ENCODE data around the gene NAA80.

NAA80 gene

GRCh38 chr3:50270422-50271224 is 28.6 kb downstream of the NAA80 start:
- no peaks in the 10 kb centered on the region for H3K9me2 ChIP-seq (replicated peaks; ENCODE audit: control insufficient read depth, low read length)
- H3K36me3 ChIP-seq (ENCODE audit: control insufficient read depth, low read length): no peaks in the 10 kb centered on the region
- peaks cover 13% of the 10 kb centered on the region for H3K4me1 ChIP-seq (ENCODE audit: control insufficient read depth, low read length)
- no peak overlapping the region for H3K4me3 ChIP-seq (ENCODE audit: low read length)
- no peaks in the 10 kb centered on the region for H3K79me2 ChIP-seq (ENCODE audit: control insufficient read depth, low read length)
- no peak overlapping the region for H3K4me2 ChIP-seq (ENCODE audit: low read length)
- H3K27ac ChIP-seq (ENCODE audit: low read depth, low read length): no peak overlapping the region
- H3K27me3 ChIP-seq (ENCODE audit: control insufficient read depth, low read length): peaks cover 62% of the 10 kb centered on the region
- no peaks in the 10 kb centered on the region for H3F3A ChIP-seq (ENCODE audit: control insufficient read depth, insufficient read depth)
- no peaks in the 10 kb centered on the region for H4K20me1 ChIP-seq (ENCODE audit: control insufficient read depth, insufficient read depth, low read depth, low read length)
- no peaks in the 10 kb centered on the region for H3K9me3 ChIP-seq (ENCODE audit: control insufficient read depth, insufficient read depth, low read length)
- TF ChIP-seq CTCF (IDR thresholded peaks at IDR 0.05; ENCODE audit: low read depth, low read length, poor library complexity, severe bottlenecking): no peak
- no peak for TF ChIP-seq EZH2phosphoT487 (IDR thresholded peaks at IDR 0.05; ENCODE audit: borderline replicate concordance, low read length)

- Histone ChIP-seq H3F3A (ENCODE audit: control insufficient read depth, insufficient read depth) (no peaks in the 10 kb centered on the region), H3K79me2 (ENCODE audit: control insufficient read depth, low read length) (no peaks in the 10 kb centered on the region), H3K4me3 (ENCODE audit: low read length) (no peak overlapping the region), H3K4me1 (ENCODE audit: control insufficient read depth, low read length) (peaks cover 13% of the 10 kb centered on the region), H4K20me1 (ENCODE audit: control insufficient read depth, insufficient read depth, low read depth, low read length) (no peaks in the 10 kb centered on the region), H3K27ac (ENCODE audit: low read depth, low read length) (no peak overlapping the region), H3K4me2 (ENCODE audit: low read length) (no peak overlapping the region), H3K27me3 (ENCODE audit: control insufficient read depth, low read length) (peaks cover 55% of the 10 kb centered on the region), H3K9me3 (ENCODE audit: control insufficient read depth, insufficient read depth, low read length) (no peaks in the 10 kb centered on the region), H3K36me3 (ENCODE audit: control insufficient read depth, low read length) (no peaks in the 10 kb centered on the region), H3K9me2 (replicated peaks; ENCODE audit: control insufficient read depth, low read length) (no peaks in the 10 kb centered on the region)
- TF ChIP-seq EZH2phosphoT487 (IDR thresholded peaks at IDR 0.05; ENCODE audit: borderline replicate concordance, low read length): no peak
- TF ChIP-seq CTCF (IDR thresholded peaks at IDR 0.05; ENCODE audit: low read depth, low read length, poor library complexity, severe bottlenecking): no peak
Observed at GRCh38 chr3:50269977-50270413, 29.2 kb downstream of the NAA80 start.

DNA sequence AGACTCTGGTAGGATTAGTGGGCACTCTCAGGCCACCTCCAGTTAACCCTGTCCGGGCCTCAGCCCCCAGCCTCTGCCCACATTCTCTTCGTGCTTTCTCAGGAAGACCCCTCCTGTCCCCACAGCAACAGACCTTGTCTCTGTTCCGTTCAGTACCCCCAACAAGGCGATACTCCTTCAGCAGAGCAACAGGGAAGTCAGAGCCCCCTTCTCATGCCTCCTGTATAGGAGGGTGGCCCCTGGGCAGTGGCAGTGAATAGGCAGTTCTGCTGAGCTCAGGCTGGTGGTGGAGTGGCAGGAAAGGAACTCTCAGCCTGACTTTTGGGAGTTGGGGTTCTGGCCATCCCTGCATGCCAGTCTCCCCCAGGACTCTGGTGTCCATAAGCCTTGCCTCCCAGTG is 29.7 kb downstream of the NAA80 start:
- no peaks in the 10 kb centered on the region for H4K20me1 ChIP-seq (ENCODE audit: control insufficient read depth, insufficient read depth, low read depth, low read length)
- no peaks in the 10 kb centered on the region for H3K36me3 ChIP-seq (ENCODE audit: control insufficient read depth, low read length)
- no peak overlapping the region for H3K27ac ChIP-seq (ENCODE audit: low read depth, low read length)
- H3K4me3 ChIP-seq (ENCODE audit: low read length): no peak overlapping the region
- no peaks in the 10 kb centered on the region for H3K9me3 ChIP-seq (ENCODE audit: control insufficient read depth, insufficient read depth, low read length)
- H3K9me2 ChIP-seq (replicated peaks; ENCODE audit: control insufficient read depth, low read length): no peaks in the 10 kb centered on the region
- H3K4me2 ChIP-seq (ENCODE audit: low read length): no peak overlapping the region
- no peaks in the 10 kb centered on the region for H3F3A ChIP-seq (ENCODE audit: control insufficient read depth, insufficient read depth)
- H3K27me3 ChIP-seq (ENCODE audit: control insufficient read depth, low read length): peaks cover 50% of the 10 kb centered on the region
- H3K4me1 ChIP-seq (ENCODE audit: control insufficient read depth, low read length): peaks cover 12% of the 10 kb centered on the region
- H3K79me2 ChIP-seq (ENCODE audit: control insufficient read depth, low read length): no peaks in the 10 kb centered on the region
- TF ChIP-seq CTCF (IDR thresholded peaks at IDR 0.05; ENCODE audit: low read depth, low read length, poor library complexity, severe bottlenecking): no peak
- no peak for TF ChIP-seq EZH2phosphoT487 (IDR thresholded peaks at IDR 0.05; ENCODE audit: borderline replicate concordance, low read length)

All from DOHH2 (cell line).